Measurements from ENCODE around the gene AP2A2. TPM values are rescaled to one million over a fixed set of nuclear protein-coding genes. Genes with fewer than 3 reads are reported as not detected.
"Not testable (repeated sequence)": the region's sequence is repeated elsewhere in the genome, so short reads cannot be mapped to it uniquely, and the experiment has no call there.

AP2A2 gene
- total RNA-seq, 1 donor from 2014 or later = 53.8 TPM

DNA sequence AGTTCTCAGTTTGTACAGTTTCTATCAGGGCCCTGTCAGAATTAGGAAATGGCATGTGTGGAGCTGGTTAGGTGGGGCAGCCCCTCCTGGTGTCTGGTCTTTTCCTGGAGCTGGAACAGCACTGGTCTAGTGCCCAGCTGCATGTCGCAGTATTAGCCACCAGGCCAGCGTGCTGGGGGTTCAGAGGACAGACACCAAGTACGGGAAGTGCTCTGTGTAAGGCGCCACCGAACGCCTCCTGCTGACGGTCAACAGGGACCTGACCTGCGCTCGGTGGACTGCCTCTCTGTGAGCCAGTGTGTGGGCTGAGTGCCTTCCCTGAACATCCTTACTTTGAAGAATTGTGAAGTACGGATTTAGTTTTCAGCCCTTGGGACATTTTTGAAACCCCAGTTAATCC lies 33.9 kb downstream of the AP2A2 start:
- Mint-ChIP-seq H3K27me3 (no peaks in the 10 kb centered on the region), H3K9me3 (peaks cover 8% of the 10 kb centered on the region), H3K36me3 (ENCODE audit: low read depth) (peaks cover 27% of the 10 kb centered on the region), H3K4me3 (no peak overlapping the region), H3K4me1 (peaks cover 1% of the 10 kb centered on the region), H3K27ac (no peak overlapping the region)
- DNase-seq = no peak
- intact Hi-C loops (cut with micrococcal nuclease) = no loop called here

DNA sequence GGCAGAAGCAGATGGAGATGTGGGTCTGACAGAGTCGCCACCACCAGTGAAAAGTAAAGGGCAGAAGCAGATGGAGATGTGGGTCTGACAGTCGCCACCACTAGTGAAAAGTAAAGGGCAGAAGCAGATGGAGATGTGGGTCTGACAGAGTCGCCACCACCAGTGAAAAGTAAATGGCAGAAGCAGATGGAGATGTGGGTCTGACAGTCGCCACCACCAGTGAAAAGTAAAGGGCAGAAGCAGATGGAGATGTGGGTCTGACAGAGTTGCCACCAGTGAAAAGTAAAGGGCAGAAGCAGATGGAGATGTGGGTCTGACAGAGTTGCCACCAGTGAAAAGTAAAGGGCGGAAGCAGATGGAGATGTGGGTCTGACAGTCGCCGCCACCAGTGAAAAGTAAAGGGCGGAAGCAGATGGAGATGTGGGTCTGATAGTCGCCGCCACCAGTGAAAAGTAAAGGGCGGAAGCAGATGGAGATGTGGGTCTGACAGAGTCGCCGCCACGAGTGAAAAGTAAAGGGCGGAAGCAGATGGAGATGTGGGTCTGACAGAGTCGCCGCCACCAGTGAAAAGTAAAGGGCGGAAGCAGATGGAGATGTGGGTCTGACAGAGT lies 35.7 kb downstream of the AP2A2 start:
- H3K9me3 Mint-ChIP-seq; H3K4me1 Mint-ChIP-seq; H3K4me3 Mint-ChIP-seq; H3K27me3 Mint-ChIP-seq; DNase-seq; intact Hi-C loops (cut with micrococcal nuclease); H3K27ac Mint-ChIP-seq: not testable (repeated sequence)
- peaks cover 35% of the 10 kb centered on the region for H3K36me3 Mint-ChIP-seq (ENCODE audit: low read depth)

DNA sequence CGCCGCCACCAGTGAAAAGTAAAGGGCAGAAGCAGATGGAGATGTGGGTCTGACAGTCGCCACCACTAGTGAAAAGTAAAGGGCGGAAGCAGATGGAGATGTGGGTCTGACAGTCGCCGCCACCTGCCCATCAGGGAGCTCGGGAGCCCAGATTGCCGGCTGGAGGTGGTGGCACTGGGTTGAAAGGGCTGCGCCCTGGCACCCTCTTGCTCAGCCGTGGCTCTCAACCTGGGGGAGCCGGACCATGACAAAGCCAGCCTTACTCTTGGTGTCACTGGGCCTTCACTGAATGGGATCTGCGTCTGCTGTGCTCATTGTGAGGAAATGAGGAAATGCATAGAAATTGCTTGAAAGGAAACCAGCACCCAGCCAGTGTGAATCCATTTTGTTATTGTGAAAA lies 36.3 kb downstream of the AP2A2 start:
- H3K27me3 Mint-ChIP-seq = no peaks in the 10 kb centered on the region
- DNase-seq = no peak
- intact Hi-C loops (cut with micrococcal nuclease) = no loop called here
- H3K4me3 Mint-ChIP-seq = no peak overlapping the region
- H3K27ac Mint-ChIP-seq = no peak overlapping the region
- H3K4me1 Mint-ChIP-seq = peaks cover 7% of the 10 kb centered on the region
- peaks cover 35% of the 10 kb centered on the region for H3K36me3 Mint-ChIP-seq (ENCODE audit: low read depth)
- peaks cover 8% of the 10 kb centered on the region for H3K9me3 Mint-ChIP-seq

DNA sequence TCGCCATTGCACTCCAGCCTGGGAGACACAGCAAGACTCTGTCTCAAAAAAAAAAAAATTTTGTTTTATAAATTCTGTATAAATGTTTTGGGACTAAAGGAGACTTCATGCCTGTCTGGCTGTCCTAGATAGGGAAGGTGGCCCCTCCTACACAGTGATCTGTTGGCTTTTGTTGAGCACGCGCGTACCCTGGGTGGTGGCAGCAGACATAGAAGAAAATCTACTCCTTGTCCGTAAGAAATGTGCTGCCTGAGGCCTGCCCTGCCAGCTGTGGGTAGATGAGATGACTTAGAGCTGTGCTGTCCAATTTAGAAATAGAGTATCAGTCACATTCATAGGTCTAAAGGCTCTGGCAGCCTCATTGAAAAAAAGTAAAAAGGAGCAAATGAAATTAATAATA lies 37.0 kb downstream of the AP2A2 start:
- no peaks in the 10 kb centered on the region for H3K27me3 Mint-ChIP-seq
- H3K9me3 Mint-ChIP-seq = peaks cover 8% of the 10 kb centered on the region
- no peak overlapping the region for H3K4me3 Mint-ChIP-seq
- no peak overlapping the region for H3K27ac Mint-ChIP-seq
- intact Hi-C loops (cut with micrococcal nuclease) = no loop called here
- peaks cover 7% of the 10 kb centered on the region for H3K4me1 Mint-ChIP-seq
- no peak for DNase-seq
- H3K36me3 Mint-ChIP-seq (ENCODE audit: low read depth) = peaks cover 35% of the 10 kb centered on the region

DNA sequence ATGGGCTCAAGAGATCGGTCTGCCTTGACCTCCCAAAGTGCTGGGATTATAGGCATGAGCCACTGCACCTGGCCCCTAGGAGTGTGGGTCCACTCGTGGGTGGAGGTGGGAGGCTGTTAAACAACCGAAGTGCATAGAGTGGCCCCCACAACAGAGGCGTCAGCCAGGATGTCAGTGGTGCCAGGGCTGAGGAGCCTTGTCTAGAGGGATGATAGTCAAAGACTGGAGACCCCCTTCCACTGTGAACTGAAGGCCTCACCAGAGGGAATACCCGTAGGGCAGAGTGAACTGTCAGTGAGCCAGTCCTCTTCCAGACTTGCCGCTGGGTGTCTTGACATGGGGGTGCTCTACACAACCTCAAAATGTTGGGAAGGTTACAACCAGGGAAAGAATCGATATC lies 38.2 kb downstream of the AP2A2 start:
- peaks cover 7% of the 10 kb centered on the region for H3K4me1 Mint-ChIP-seq
- H3K36me3 Mint-ChIP-seq (ENCODE audit: low read depth) = peaks cover 33% of the 10 kb centered on the region
- intact Hi-C loops (cut with micrococcal nuclease) = no loop called here
- H3K4me3 Mint-ChIP-seq = no peak overlapping the region
- peaks cover 8% of the 10 kb centered on the region for H3K9me3 Mint-ChIP-seq
- H3K27ac Mint-ChIP-seq = no peak overlapping the region
- no peaks in the 10 kb centered on the region for H3K27me3 Mint-ChIP-seq
- no peak for DNase-seq

DNA sequence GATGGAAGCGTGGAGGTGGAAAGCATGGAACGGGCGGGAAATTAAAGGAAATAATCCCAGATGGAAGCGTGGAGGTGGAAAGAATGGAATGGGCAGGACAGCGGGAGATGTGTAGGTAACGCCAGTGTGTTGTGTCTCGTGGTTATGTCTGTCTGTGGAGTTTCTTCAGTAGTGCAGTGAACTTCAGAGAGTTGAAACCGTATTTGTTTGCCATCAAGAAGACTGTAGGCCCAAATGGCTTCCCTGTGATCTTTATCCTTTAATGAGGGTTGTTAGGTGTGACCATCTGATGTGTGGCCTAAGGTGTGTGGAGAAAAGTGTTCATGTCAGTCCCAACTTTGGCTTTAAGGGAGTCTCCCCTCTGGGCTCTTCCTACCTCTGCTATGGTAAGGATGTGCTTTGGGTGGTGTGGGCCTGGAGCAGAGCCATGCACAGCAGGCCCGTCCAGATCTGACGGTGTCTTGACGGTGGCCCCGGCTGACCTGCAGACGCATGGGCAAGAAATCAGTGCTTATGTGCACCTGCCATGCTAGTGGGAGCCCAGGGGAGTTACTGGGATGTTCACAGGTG lies 39.6 kb downstream of the AP2A2 start:
- peaks cover 15% of the 10 kb centered on the region for H3K4me1 Mint-ChIP-seq
- peaks cover 33% of the 10 kb centered on the region for H3K36me3 Mint-ChIP-seq (ENCODE audit: low read depth)
- no peak overlapping the region for H3K27ac Mint-ChIP-seq
- H3K27me3 Mint-ChIP-seq = no peaks in the 10 kb centered on the region
- no peak overlapping the region for H3K4me3 Mint-ChIP-seq
- intact Hi-C loops (cut with micrococcal nuclease) = no loop called here
- peaks cover 8% of the 10 kb centered on the region for H3K9me3 Mint-ChIP-seq
- no peak for DNase-seq

DNA sequence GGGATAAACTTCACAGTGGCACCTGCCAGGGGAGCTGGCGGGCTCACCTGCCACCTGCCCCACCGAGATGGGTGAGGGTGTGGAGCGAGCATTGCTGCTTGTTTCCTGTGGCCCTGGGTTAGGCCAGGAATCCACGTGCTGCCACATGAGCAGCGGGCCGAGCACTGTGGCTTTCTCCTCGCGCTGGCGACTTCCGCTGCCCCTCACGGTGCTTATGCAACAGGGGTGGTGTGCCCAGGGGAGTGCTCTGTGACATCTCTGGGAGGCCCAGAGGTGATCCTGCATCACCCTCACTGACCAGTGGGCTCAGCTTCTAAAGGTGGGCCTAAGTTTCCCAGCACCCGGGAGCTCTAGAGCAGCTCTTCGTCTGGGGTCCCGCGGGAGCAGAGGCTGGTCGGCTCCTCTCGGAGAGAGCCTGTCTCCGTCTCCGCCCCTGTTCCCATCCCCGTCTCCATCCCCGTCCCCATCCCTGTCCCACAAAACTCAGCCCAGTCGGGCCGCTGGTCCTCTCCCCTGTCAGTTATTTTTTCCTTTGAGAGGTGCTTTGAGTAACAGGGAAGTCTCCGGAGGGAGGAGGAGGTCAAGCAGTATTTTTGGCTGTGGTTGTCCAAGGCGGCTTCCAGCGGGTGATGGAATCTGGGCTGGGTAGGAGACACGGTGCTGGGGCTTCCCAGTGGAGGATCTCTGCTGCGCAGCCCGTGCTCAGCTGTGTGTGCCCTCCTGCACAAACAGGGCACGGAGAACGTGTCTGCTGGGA lies 42.5 kb downstream of the AP2A2 start:
- H3K27me3 Mint-ChIP-seq = no peaks in the 10 kb centered on the region
- peaks cover 8% of the 10 kb centered on the region for H3K9me3 Mint-ChIP-seq
- peaks cover 35% of the 10 kb centered on the region for H3K36me3 Mint-ChIP-seq (ENCODE audit: low read depth)
- H3K4me3 Mint-ChIP-seq = no peak overlapping the region
- intact Hi-C loops (cut with micrococcal nuclease) = no loop called here
- peaks cover 25% of the 10 kb centered on the region for H3K4me1 Mint-ChIP-seq
- no peak for DNase-seq
- no peak overlapping the region for H3K27ac Mint-ChIP-seq

DNA sequence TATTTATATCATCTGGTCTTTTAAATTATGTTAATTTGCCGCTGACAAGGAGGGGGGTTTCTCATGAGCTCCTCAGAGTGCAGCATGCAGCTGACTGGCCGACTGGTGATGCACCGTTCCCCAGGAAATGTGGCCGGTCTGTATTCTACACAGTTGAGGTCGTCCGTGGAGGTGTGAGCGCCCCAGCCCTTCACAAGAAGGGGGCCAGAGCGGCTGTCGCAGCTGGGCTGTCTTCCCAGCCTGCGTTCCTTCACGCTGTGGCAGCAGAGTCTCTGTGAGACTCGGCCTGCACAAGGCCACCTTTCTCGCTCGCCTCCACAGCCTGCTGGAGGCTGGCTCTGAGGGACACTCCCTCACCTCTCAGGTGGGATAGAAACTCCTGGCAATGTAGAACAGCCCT lies 43.2 kb downstream of the AP2A2 start:
- Mint-ChIP-seq H3K36me3 (ENCODE audit: low read depth) (peaks cover 31% of the 10 kb centered on the region), H3K9me3 (peaks cover 8% of the 10 kb centered on the region), H3K4me1 (peaks cover 25% of the 10 kb centered on the region), H3K27me3 (no peaks in the 10 kb centered on the region), H3K27ac (no peak overlapping the region), H3K4me3 (no peak overlapping the region)
- intact Hi-C loops (cut with micrococcal nuclease) = no loop called here
- no peak for DNase-seq

DNA sequence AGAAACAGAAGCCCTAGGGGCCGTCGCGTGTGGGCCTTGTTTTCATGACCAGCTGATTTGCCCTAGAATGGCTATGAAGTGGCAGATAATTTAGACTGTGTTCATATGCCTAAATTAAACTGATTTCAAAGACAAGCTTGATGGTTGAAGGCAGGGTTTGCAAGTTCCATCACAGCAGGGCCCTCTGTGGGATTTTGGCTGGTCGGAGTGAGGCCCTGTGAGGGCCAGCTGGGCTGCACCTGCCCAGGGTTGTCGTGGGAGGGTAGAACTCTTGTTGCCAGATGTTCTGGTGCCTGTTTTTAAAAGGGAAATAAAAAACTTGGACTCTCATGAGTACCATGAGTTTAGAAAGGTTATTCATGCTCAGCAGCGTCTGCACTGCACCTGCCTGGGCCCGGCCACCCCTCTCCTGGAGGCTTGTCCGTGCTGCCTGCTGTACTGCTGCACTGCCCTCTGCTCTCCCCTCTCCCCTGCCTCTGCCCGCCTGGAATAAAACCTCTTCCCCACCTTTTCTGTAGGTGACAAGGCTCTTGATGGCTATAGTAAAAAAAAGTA lies 44.1 kb downstream of the AP2A2 start:
- intact Hi-C loops (cut with micrococcal nuclease) = no loop called here
- H3K4me3 Mint-ChIP-seq = peak overlapping the region; percentile 16
- H3K9me3 Mint-ChIP-seq = no peaks in the 10 kb centered on the region
- DNase-seq = no peak
- peaks cover 25% of the 10 kb centered on the region for H3K4me1 Mint-ChIP-seq
- no peaks in the 10 kb centered on the region for H3K27me3 Mint-ChIP-seq
- peaks cover 23% of the 10 kb centered on the region for H3K36me3 Mint-ChIP-seq (ENCODE audit: low read depth)
- H3K27ac Mint-ChIP-seq = peak overlapping the region; percentile 67

DNA sequence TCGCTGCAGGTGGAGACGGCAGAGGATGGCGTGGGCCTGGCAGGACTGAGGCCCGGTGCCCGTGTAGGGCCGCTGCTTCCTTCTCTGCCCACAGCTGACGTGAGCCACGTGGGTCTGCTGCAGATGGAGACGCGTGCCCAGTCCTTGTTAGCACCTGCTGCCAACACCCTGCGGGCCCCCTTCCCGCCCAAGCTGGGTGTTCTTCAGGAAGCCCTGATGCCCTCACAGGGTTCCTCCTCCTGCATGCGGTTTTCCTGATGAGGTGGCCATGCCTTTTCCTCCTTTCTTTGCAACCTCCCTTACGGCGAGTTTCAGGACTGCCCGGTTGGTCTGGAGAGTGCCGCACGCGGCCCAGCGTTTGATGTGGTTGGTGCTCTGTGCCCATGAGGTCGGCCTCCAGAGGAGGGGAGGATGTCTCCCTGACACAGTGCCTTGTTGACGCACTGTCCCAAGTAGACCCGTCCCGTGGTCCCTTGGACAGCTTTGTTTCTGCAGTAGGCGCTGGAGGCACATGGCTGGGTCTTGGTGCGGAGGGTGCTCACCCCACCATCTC lies 44.7 kb downstream of the AP2A2 start:
- intact Hi-C loops (cut with micrococcal nuclease) = no loop called here
- peak; percentile 60 for DNase-seq
- no peaks in the 10 kb centered on the region for H3K27me3 Mint-ChIP-seq
- H3K9me3 Mint-ChIP-seq = no peaks in the 10 kb centered on the region
- peaks cover 19% of the 10 kb centered on the region for H3K36me3 Mint-ChIP-seq (ENCODE audit: low read depth)
- H3K4me1 Mint-ChIP-seq = peaks cover 22% of the 10 kb centered on the region
- peak overlapping the region; percentile 16 for H3K4me3 Mint-ChIP-seq
- peak overlapping the region; percentile 67 for H3K27ac Mint-ChIP-seq

DNA sequence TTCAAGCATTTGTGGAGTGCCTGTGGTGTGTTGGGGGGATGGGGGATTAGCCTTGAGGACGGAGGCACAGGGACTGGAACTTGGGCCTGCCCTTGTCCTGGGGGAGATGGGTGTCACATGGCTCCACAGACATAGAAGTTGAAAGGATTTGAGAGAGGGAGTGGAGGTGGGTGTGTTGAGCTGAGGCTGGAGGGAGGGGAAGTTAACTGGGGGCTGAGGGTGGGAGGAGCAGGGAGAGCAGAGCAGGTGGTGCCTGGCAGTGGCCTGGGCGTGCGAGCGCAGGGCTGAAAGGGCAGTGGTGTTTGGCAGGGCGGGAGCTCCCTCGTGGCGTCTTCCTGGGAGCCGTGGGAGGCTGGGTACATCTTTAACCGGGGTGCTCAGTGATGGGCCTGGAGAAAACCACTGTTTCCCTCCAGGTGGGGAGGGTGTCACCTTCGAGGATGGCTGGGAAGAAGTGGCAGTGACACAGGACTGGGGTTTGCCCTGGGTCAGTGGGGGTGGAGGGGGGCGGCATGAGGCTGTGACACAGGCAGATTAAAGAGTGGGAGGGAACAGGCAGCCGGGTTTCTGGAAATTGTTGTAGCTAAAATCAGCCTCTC lies 45.5 kb downstream of the AP2A2 start:
- no peaks in the 10 kb centered on the region for H3K27me3 Mint-ChIP-seq
- intact Hi-C loops (cut with micrococcal nuclease) = no loop called here
- H3K27ac Mint-ChIP-seq = peak overlapping the region; percentile 29
- DNase-seq = no peak
- no peaks in the 10 kb centered on the region for H3K9me3 Mint-ChIP-seq
- peaks cover 23% of the 10 kb centered on the region for H3K4me1 Mint-ChIP-seq
- H3K4me3 Mint-ChIP-seq = no peak overlapping the region
- H3K36me3 Mint-ChIP-seq (ENCODE audit: low read depth) = peaks cover 17% of the 10 kb centered on the region

DNA sequence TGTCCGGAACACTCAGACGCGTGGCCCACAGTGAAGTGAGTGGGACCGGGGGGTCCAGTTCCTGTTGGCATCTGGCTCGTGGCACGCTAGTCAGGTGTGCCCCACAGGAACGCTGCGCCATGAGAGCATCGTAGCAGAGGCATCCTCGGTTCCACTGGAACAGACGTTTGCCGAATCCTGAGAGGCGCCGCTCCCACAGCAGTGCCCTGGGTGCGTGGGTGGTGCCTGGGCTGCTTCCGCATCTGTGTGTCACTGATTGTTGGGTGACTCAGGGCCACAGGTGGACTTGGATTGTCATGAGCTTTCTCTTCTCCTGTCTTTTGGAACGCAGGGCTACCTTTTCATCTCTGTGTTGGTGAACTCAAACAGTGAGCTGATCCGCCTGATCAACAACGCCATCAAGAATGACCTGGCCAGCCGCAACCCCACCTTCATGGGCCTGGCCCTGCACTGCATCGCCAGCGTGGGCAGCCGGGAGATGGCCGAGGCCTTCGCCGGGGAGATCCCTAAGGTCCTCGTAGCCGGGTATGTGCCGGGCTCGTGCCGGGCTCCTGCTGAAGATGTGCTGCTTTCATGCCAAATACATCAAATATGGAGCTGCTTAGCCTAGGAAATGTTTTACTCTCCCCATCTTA lies 46.2 kb downstream of the AP2A2 start:
- no peak overlapping the region for H3K27ac Mint-ChIP-seq
- peaks cover 22% of the 10 kb centered on the region for H3K4me1 Mint-ChIP-seq
- no peaks in the 10 kb centered on the region for H3K9me3 Mint-ChIP-seq
- H3K4me3 Mint-ChIP-seq = no peak overlapping the region
- intact Hi-C loops (cut with micrococcal nuclease) = no loop called here
- no peaks in the 10 kb centered on the region for H3K27me3 Mint-ChIP-seq
- H3K36me3 Mint-ChIP-seq (ENCODE audit: low read depth) = peaks cover 15% of the 10 kb centered on the region
- DNase-seq = no peak

DNA sequence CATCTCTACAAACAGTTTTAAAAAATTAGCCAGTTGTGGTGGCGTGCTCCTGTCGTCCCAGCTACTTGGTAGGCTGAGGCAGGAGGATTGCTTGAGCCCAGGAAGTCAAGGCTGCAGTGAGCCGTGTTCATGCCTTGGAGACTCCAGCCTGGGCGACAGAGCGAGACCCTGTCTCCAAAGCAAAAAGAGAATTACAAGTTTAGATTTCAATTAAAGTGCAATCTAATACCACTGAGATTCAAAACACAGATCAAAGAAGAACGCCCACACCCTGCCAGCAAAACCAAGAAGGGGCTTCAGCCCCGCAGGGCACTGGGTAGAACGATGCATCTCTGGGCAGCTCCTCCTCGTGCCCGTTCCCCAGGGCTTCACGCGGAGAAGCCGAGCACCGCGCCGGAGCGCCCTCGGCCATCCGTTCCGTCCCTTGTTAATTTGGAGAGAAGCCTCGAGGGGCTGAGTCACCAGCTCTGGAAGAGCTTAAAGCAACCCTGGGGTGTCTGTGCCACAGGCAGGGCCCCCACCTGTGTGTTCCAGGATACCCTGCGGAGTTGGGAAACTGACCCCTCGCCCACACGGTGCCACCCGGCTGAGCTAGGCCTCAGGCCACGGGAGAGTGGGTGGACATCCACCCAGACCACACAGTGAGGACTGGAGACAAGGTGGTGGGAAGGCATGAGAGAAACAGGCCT lies 47.0 kb downstream of the AP2A2 start:
- intact Hi-C loops (cut with micrococcal nuclease) = no loop called here
- H3K9me3 Mint-ChIP-seq = no peaks in the 10 kb centered on the region
- no peak overlapping the region for H3K27ac Mint-ChIP-seq

More for the DNA sequence above, 47.0 kb downstream of the AP2A2 start:
- no peaks in the 10 kb centered on the region for H3K27me3 Mint-ChIP-seq
- peaks cover 15% of the 10 kb centered on the region for H3K36me3 Mint-ChIP-seq (ENCODE audit: low read depth)
- no peak for DNase-seq
- H3K4me1 Mint-ChIP-seq = peaks cover 22% of the 10 kb centered on the region
- no peak overlapping the region for H3K4me3 Mint-ChIP-seq

Measured in activated CD4-positive, alpha-beta T cell treated with anti-CD3 and anti-CD28 coated beads, Interleukin-2, amount 10 ng/mL, durations not matched to agents 24 days and 14 days (primary cell).